Measurements from ENCODE around the gene ERICH6.

Gene ERICH6

GRCh38 chr3:150733373-150733935 lies 29.7 kb upstream of the ERICH6 start:
- CTCF ChIA-PET: no interaction called here
- POLR2A ChIA-PET: no interaction called here
- DNase-seq (ENCODE audit: extremely low spot score): no peak
- TF ChIP-seq SP1 (IDR thresholded peaks at IDR 0.05) (no peak), ELF4 (IDR thresholded peaks at IDR 0.05) (no peak)

- ChIA-PET CTCF (no interaction called here), POLR2A (interaction anchor here (1.4 kb wide), 2 partner anchors 49 to 127 kb away, joined by 3 to 4 read pairs; partner anchors contain the start of gene SELENOT)
- TF ChIP-seq FOXA1 (IDR thresholded peaks at IDR 0.05) (no peak), LEF1 (IDR thresholded peaks at IDR 0.05; ENCODE audit: borderline replicate concordance) (no peak), FOXM1 (IDR thresholded peaks at IDR 0.05; ENCODE audit: borderline replicate concordance) (no peak)
- no peak for DNase-seq (ENCODE audit: extremely low spot score)
Observed at GRCh38 chr3:150729682-150730360, 26.1 kb upstream of the ERICH6 start.

DNA sequence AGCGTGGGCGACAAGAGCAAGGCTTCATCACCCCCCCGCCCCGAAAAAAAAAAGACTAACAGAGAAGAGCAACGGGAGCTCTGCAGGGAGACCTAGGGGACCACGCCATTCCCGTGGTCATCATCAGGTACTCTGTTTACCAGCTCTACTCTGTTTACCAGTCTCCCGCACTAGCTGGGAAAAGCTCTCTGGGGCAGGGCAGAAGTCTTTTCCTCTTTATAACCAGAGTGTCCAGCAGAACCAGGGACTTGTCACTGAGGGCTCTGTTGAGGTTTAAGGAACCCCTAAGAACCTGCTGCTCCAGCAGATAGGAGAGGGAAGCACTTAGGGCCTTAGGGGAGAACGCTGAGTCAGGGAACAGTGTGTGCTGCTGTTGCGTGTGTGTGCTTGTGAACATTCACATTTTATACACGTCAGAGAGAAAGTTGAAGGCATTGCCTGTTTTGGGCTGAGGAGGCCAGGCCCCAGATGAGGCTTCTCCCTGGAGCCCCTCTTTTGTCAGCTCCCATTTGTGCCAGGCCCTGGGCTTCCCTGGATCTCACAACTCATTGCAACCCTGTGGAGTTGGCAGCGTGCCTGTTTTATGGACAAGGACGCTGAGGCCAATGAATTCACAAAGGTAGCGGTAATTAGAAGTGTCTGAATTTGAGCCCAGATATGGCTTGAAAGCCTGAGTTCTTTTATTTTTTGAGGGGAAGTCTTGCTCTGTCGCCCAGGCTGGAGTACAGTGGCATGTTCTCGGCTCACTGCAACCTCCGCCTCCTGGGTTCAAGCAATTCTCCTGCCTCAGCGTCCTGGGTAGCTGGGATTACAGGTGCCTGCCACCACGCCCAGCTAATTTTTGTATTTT lies 24.2 kb upstream of the ERICH6 start:
- POLR2A ChIA-PET: interaction anchor here (1.4 kb wide), 1 partner anchor 51 kb away, joined by 3 read pairs; no protein-coding TSS in a partner anchor
- CTCF ChIA-PET: no interaction called here
- TF ChIP-seq TARDBP (IDR thresholded peaks at IDR 0.05): no peak
- no peak for TF ChIP-seq BHLHE40 (IDR thresholded peaks at IDR 0.05; ENCODE audit: borderline replicate concordance)
- no peak for TF ChIP-seq SUZ12 (IDR thresholded peaks at IDR 0.05)
- TF ChIP-seq L3MBTL2 (conservative IDR thresholded peaks at IDR 0.05): no peak
- no peak for TF ChIP-seq NFRKB (IDR thresholded peaks at IDR 0.05)
- no peak for TF ChIP-seq ELF4 (IDR thresholded peaks at IDR 0.05)
- no peak for TF ChIP-seq CTBP1 (IDR thresholded peaks at IDR 0.05; ENCODE audit: borderline replicate concordance)
- TF ChIP-seq FOXK2 (IDR thresholded peaks at IDR 0.05): no peak
- no peak for TF ChIP-seq ZNF384 (IDR thresholded peaks at IDR 0.05)
- TF ChIP-seq ARNT (IDR thresholded peaks at IDR 0.05): no peak
- TF ChIP-seq SP1 (IDR thresholded peaks at IDR 0.05): no peak
- TF ChIP-seq LEF1 (IDR thresholded peaks at IDR 0.05; ENCODE audit: borderline replicate concordance): no peak
- no peak for TF ChIP-seq FOXA1 (IDR thresholded peaks at IDR 0.05)
- TF ChIP-seq, protein P1, sequence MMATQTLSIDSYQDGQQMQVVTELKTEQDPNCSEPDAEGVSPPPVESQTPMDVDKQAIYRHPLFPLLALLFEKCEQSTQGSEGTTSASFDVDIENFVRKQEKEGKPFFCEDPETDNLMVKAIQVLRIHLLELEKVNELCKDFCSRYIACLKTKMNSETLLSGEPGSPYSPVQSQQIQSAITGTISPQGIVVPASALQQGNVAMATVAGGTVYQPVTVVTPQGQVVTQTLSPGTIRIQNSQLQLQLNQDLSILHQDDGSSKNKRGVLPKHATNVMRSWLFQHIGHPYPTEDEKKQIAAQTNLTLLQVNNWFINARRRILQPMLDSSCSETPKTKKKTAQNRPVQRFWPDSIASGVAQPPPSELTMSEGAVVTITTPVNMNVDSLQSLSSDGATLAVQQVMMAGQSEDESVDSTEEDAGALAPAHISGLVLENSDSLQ (IDR thresholded peaks at IDR 0.05): no peak
- no peak for TF ChIP-seq FOXM1 (IDR thresholded peaks at IDR 0.05; ENCODE audit: borderline replicate concordance)
- no peak for TF ChIP-seq HDGF (IDR thresholded peaks at IDR 0.05; ENCODE audit: borderline replicate concordance)
- no peak for DNase-seq (ENCODE audit: extremely low spot score)

DNA sequence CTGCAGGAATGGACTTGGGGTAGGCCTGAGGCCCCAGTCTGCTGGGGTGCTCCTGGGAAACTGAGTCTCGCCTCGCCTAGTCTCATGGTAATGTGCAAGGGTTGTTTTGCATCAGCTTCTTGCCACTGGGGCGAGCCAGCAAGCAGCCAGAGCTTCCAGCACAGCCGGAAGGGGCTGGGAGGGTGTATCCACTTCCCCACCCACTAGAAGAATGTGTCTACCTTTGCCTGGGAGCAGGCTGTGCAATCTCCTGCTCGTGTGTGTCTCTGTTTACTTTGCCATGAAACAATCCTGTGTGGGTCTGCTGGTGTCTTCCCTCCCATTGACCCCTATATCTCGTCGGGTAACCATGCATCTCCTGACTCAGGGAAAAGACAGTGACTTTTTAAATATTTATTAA lies 21.8 kb upstream of the ERICH6 start:
- CTCF ChIA-PET: no interaction called here
- TF ChIP-seq TARDBP (IDR thresholded peaks at IDR 0.05) (no peak), L3MBTL2 (conservative IDR thresholded peaks at IDR 0.05) (no peak), ZNF384 (IDR thresholded peaks at IDR 0.05) (no peak), CTBP1 (IDR thresholded peaks at IDR 0.05; ENCODE audit: borderline replicate concordance) (no peak), SP1 (IDR thresholded peaks at IDR 0.05) (no peak), FOXK2 (IDR thresholded peaks at IDR 0.05) (no peak), FOXA1 (IDR thresholded peaks at IDR 0.05) (no peak), FOXM1 (IDR thresholded peaks at IDR 0.05; ENCODE audit: borderline replicate concordance) (no peak)
- TF ChIP-seq, protein P1 (IDR thresholded peaks at IDR 0.05): no peak
- POLR2A ChIA-PET: no interaction called here
- DNase-seq (ENCODE audit: extremely low spot score): no peak

GRCh38 chr3:150723946-150724345 lies 20.2 kb upstream of the ERICH6 start:
- POLR2A ChIA-PET: interaction anchor here (1.3 kb wide), 1 partner anchor 39 kb away, joined by 3 read pairs; the partner anchor contains the start of gene SIAH2
- DNase-seq (ENCODE audit: extremely low spot score): no peak
- CTCF ChIA-PET: interaction anchor here (0.9 kb wide), 1 partner anchor 19 kb away, joined by 3 read pairs; no protein-coding TSS in a partner anchor
- TF ChIP-seq TARDBP (IDR thresholded peaks at IDR 0.05): no peak
- no peak for TF ChIP-seq ELF4 (IDR thresholded peaks at IDR 0.05)
- TF ChIP-seq BHLHE40 (IDR thresholded peaks at IDR 0.05; ENCODE audit: borderline replicate concordance): no peak
- TF ChIP-seq FOXK2 (IDR thresholded peaks at IDR 0.05): no peak
- TF ChIP-seq, protein P1 (IDR thresholded peaks at IDR 0.05): no peak
- no peak for TF ChIP-seq CTBP1 (IDR thresholded peaks at IDR 0.05; ENCODE audit: borderline replicate concordance)
- no peak for TF ChIP-seq L3MBTL2 (conservative IDR thresholded peaks at IDR 0.05)
- no peak for TF ChIP-seq FOXA1 (IDR thresholded peaks at IDR 0.05)
- TF ChIP-seq FOXM1 (IDR thresholded peaks at IDR 0.05; ENCODE audit: borderline replicate concordance): no peak
- TF ChIP-seq SP1 (IDR thresholded peaks at IDR 0.05): no peak
- TF ChIP-seq ARNT (IDR thresholded peaks at IDR 0.05): no peak
- no peak for TF ChIP-seq LEF1 (IDR thresholded peaks at IDR 0.05; ENCODE audit: borderline replicate concordance)
- TF ChIP-seq HDGF (IDR thresholded peaks at IDR 0.05; ENCODE audit: borderline replicate concordance): no peak
- TF ChIP-seq NFRKB (IDR thresholded peaks at IDR 0.05): no peak
- no peak for TF ChIP-seq SUZ12 (IDR thresholded peaks at IDR 0.05)
- no peak for TF ChIP-seq ZNF384 (IDR thresholded peaks at IDR 0.05)
